ENCODE data around the gene CACNB3. TPM values are rescaled to one million over a fixed set of nuclear protein-coding genes. Genes with fewer than 3 reads are reported as not detected.
A peak's percentile ranks its signal among the peaks of the same experiment; 100 is the strongest.

Gene CACNB3
- total and polyA plus RNA-seq, 2 of the 8 experiments (the other 6 are each of a cell fraction or from before 2014, with no cell fraction given), result 12.5 to 16.0 TPM

DNA sequence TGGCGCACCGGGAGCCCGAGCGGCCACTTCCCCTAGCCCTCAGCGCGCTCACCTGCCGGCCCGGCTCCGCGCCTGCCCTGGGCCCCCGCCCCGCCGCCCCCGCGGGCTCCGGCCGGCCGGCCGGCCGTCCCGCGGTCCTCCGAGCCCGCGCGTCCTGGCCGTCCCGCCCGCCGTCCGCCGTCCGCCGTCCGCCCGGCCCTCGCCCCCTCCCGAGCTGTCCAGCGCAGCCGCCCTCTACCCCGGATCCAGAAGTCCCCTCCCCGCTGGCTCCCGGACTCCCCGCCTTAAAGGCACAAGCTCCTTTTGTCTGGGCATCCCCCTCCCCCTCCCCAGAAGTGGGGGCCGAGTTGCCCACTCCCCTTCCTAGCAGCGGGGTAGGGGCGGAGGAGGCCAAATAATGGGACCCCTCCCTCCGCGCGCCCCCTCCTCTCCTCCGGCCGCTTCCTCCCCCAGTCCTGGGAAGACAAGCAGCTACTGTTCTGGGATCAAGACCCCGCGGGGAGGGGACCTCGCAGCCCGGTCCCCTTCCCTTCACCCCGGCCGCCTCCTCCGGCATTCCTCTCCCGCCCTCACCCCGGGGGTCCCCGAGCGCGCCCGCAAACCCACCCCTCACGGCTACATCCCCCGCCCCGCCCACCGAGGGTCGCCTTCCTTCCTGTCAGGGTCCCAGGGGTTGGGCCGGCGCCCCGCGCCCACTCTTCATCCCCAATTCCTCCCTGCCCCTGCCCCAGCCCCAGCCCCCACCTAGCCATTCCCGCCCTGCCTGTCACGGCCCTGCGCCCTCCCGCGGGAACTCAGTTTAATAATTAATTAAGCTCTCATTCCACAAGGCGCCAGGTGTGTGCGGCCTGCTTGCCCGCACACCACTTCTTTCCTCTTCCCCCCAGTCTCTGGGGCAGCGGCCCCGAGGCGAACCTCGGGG is 29.2 kb upstream of the CACNB3 start, which contains the start of gene ADCY6 (continued):
- TF ChIP-seq SAP30 (IDR thresholded peaks at IDR 0.05; ENCODE audit: insufficient read depth, insufficient replicate concordance, low read length) (no peak), ASH2L (IDR thresholded peaks at IDR 0.05; ENCODE audit: low read length) (peak; percentile 90)

Data from H1 (cell line).